Measurements from ENCODE around the gene ADAMTS3.

Gene ADAMTS3

GRCh38 chr4:72394012-72394663 is 174.9 kb downstream of the ADAMTS3 start:
- in situ Hi-C loops (cut with HindIII; ENCODE audit: low sequenced_read_pairs) = no loop called here
- no peak overlapping the region for H3K4me3 ChIP-seq (ENCODE audit: low read depth, low read length)
- no peak for DNase-seq (ENCODE audit: low read depth, low spot score)
- TF ChIP-seq CTCF (IDR thresholded peaks at IDR 0.05; ENCODE audit: low read depth, low read length) = no peak

- in situ Hi-C loops (cut with HindIII; ENCODE audit: low sequenced_read_pairs) = no loop called here
- no peak for DNase-seq (ENCODE audit: low read depth, low spot score)
- no peak overlapping the region for H3K4me3 ChIP-seq (ENCODE audit: low read depth, low read length)
- TF ChIP-seq CTCF (IDR thresholded peaks at IDR 0.05; ENCODE audit: low read depth, low read length) = no peak
Observed at GRCh38 chr4:72391281-72391680, 177.7 kb downstream of the ADAMTS3 start.

GRCh38 chr4:72390409-72390808 is 178.6 kb downstream of the ADAMTS3 start:
- no peak overlapping the region for H3K4me3 ChIP-seq (ENCODE audit: low read depth, low read length)
- TF ChIP-seq CTCF (IDR thresholded peaks at IDR 0.05; ENCODE audit: low read depth, low read length) = no peak
- peak; percentile 61 for DNase-seq (ENCODE audit: low read depth, low spot score)
- in situ Hi-C loops (cut with HindIII; ENCODE audit: low sequenced_read_pairs) = no loop called here

- H3K4me3 ChIP-seq (ENCODE audit: low read depth, low read length) = no peak overlapping the region
- DNase-seq (ENCODE audit: low read depth, low spot score) = peak; percentile 35
- TF ChIP-seq CTCF (IDR thresholded peaks at IDR 0.05; ENCODE audit: low read depth, low read length) = no peak
- in situ Hi-C loops (cut with HindIII; ENCODE audit: low sequenced_read_pairs) = no loop called here
Observed at GRCh38 chr4:72388521-72388920, 180.5 kb downstream of the ADAMTS3 start.

GRCh38 chr4:72387959-72388358 is 181.1 kb downstream of the ADAMTS3 start:
- in situ Hi-C loops (cut with HindIII; ENCODE audit: low sequenced_read_pairs) = no loop called here
- no peak for DNase-seq (ENCODE audit: low read depth, low spot score)
- no peak overlapping the region for H3K4me3 ChIP-seq (ENCODE audit: low read depth, low read length)
- TF ChIP-seq CTCF (IDR thresholded peaks at IDR 0.05; ENCODE audit: low read depth, low read length) = no peak

GRCh38 chr4:72383439-72383838 is 185.6 kb downstream of the ADAMTS3 start:
- DNase-seq (ENCODE audit: low read depth, low spot score) = no peak

More at GRCh38 chr4:72383439-72383838, 185.6 kb downstream of the ADAMTS3 start:
- TF ChIP-seq CTCF (IDR thresholded peaks at IDR 0.05; ENCODE audit: low read depth, low read length) = no peak
- in situ Hi-C loops (cut with HindIII; ENCODE audit: low sequenced_read_pairs) = no loop called here
- no peak overlapping the region for H3K4me3 ChIP-seq (ENCODE audit: low read depth, low read length)
